H1 (cell line): ENCODE data around the gene PSORS1C1. TPM values are rescaled to one million over a fixed set of nuclear protein-coding genes. Genes with fewer than 3 reads are reported as not detected.

Experiments
- CTCF ChIA-PET: fragments of 300-600 bp; sonication (Branson Sonifier 250); formaldehyde crosslinking; loops from one replicate; lab custom pipeline; 2021; ENCODE audit not compliant: partially characterized antibody; lab: Charles Lee
- POLR2A ChIA-PET: fragments of 300-600 bp; sonication (Branson Sonifier 250); formaldehyde crosslinking; loops from one replicate; lab custom pipeline; 2021; ENCODE audit warnings: inconsistent platforms; ENCODE audit not compliant: partially characterized antibody; lab: Charles Lee
- DNase-seq, 2 experiments: peaks; one replicate each; pipeline versions ENCODE4 v3.0.0 to v3.0.0-alpha.2; 2010 to 2022; ENCODE audit warnings: low spot score in 2 of 2, low read depth in 1 of 2, mixed read lengths in 1 of 2
- FAIRE-seq: peaks from 2 replicates; lab custom pipeline; 2011; peaks lifted over from hg19 to GRCh38; lab: Jason Lieb, UNC
- H2AFZ ChIP-seq: 2 replicates; pipeline ENCODE4 v1.8.1; 2012; ENCODE audit warnings: low read length, inconsistent platforms
- H2AK5ac ChIP-seq: 2 replicates; pipeline ENCODE4 v1.6.1; 2013; ENCODE audit warnings: low read depth, low read length
- H2BK120ac ChIP-seq: replicated peaks from 2 replicates; pipeline ENCODE3; 2013; ENCODE audit warnings: low read depth, low read length, inconsistent platforms
- H2BK12ac ChIP-seq: 2 replicates; pipeline ENCODE4 v1.6.1; 2013; ENCODE audit warnings: low read depth, low read length
- H2BK15ac ChIP-seq: 2 replicates; pipeline ENCODE4 v1.6.1; 2013; ENCODE audit warnings: low read length
- H2BK20ac ChIP-seq: 2 replicates; pipeline ENCODE4 v1.6.1; 2013; ENCODE audit warnings: low read length
- H2BK5ac ChIP-seq: 2 replicates; pipeline ENCODE4 v1.6.1; 2013; ENCODE audit warnings: low read depth, low read length
- H3K14ac ChIP-seq: 2 replicates; pipeline ENCODE4 v1.6.1; 2013; ENCODE audit warnings: inconsistent platforms; ENCODE audit not compliant: insufficient read length
- H3K18ac ChIP-seq: 2 replicates; pipeline ENCODE4 v1.6.1; 2013; ENCODE audit warnings: low read length; ENCODE audit errors: extremely low read depth
- H3K23ac ChIP-seq: 2 replicates; pipeline ENCODE4 v1.6.1; 2013; ENCODE audit warnings: inconsistent platforms; ENCODE audit not compliant: insufficient read length
- H3K23me2 ChIP-seq: 2 replicates; pipeline ENCODE4 v1.6.1; 2013; ENCODE audit warnings: low read depth, low read length
- H3K27ac ChIP-seq: 2 replicates; pipeline ENCODE4 v1.6.1; 2011; ENCODE audit warnings: low read depth, low read length, inconsistent platforms
- H3K27me3 ChIP-seq, 4 experiments: replicated peaks in 1 of 4; 1 replicate in 1 of 4; 2 replicates in 3 of 4; pipeline versions ENCODE4 v1.6.1 to v1.8.1; 2011 to 2013; ENCODE audit warnings: low read length in 3 of 4, mild to moderate bottlenecking in 3 of 4, inconsistent platforms in 2 of 4, mixed read lengths in 2 of 4, moderate library complexity in 1 of 4; ENCODE audit not compliant: control insufficient read depth in 3 of 4, insufficient read depth in 3 of 4; ENCODE audit errors: extremely low read depth in 1 of 4
- H3K36me3 ChIP-seq, 4 experiments: 2 replicates each; pipeline versions ENCODE4 v1.6.1 to v1.8.1; 2011 to 2013; ENCODE audit warnings: mild to moderate bottlenecking in 4 of 4, low read length in 3 of 4, moderate library complexity in 2 of 4, control low read depth in 1 of 4, inconsistent platforms in 1 of 4; ENCODE audit not compliant: insufficient read depth in 4 of 4, control insufficient read depth in 2 of 4
- H3K4ac ChIP-seq: replicated peaks from 2 replicates; pipeline ENCODE3; 2013; ENCODE audit warnings: low read length, low read depth, mixed read lengths, inconsistent platforms; ENCODE audit not compliant: insufficient read length
- H3K4me1 ChIP-seq, 4 experiments: replicated peaks in 1 of 4; 1 replicate in 1 of 4; 2 replicates in 3 of 4; pipeline versions ENCODE4 v1.6.1 to v1.8.1; 2011 to 2013; ENCODE audit warnings: low read length in 3 of 4, inconsistent platforms in 2 of 4, mixed read lengths in 1 of 4; ENCODE audit not compliant: insufficient read depth in 4 of 4, control insufficient read depth in 3 of 4
- H3K4me2 ChIP-seq, 2 experiments: 2 replicates each; pipeline versions ENCODE4 v1.6.1 to v1.8.1; 2011 to 2013; ENCODE audit warnings: low read depth in 2 of 2, low read length in 2 of 2, control low read depth in 1 of 2, inconsistent platforms in 1 of 2, mild to moderate bottlenecking in 1 of 2; ENCODE audit not compliant: insufficient read depth in 1 of 2
- H3K4me3 ChIP-seq, 4 experiments: fragments of 200-600, 300-600 bp in 1 of 4; sonication (generic), shearing (Covaris generic), sonication (Bioruptor Twin) in 1 of 4; 2 replicates each; pipeline versions ENCODE4 v1.5.1 to v1.8.1; 2011 to 2016; ENCODE audit warnings: low read length in 4 of 4, low read depth in 3 of 4, control low read depth in 2 of 4, inconsistent platforms in 2 of 4, mild to moderate bottlenecking in 2 of 4, mixed read lengths in 1 of 4, moderate library complexity in 1 of 4; ENCODE audit not compliant: insufficient read depth in 2 of 4; ENCODE audit errors: extremely low read depth in 1 of 4
- H3K56ac ChIP-seq: replicated peaks from 2 replicates; pipeline ENCODE3; 2013; ENCODE audit warnings: low read depth, mild to moderate bottlenecking, mixed read lengths, low read length, inconsistent platforms; ENCODE audit not compliant: insufficient read length
- H3K79me1 ChIP-seq: 2 replicates; pipeline ENCODE4 v1.6.1; 2013; ENCODE audit warnings: low read depth, low read length, control low read depth
- H3K79me2 ChIP-seq, 2 experiments: 2 replicates each; pipeline versions ENCODE4 v1.6.1 to v1.8.1; 2012 to 2013; ENCODE audit warnings: low read length in 2 of 2, mild to moderate bottlenecking in 2 of 2, inconsistent platforms in 1 of 2; ENCODE audit not compliant: insufficient read depth in 2 of 2, control insufficient read depth in 1 of 2
- H3K9ac ChIP-seq, 4 experiments: replicated peaks in 1 of 4; 1 replicate in 1 of 4; 2 replicates in 3 of 4; pipeline versions ENCODE4 v1.6.1 to v1.8.1; 2011 to 2013; ENCODE audit warnings: low read depth in 3 of 4, low read length in 3 of 4, control low read depth in 2 of 4, mild to moderate bottlenecking in 2 of 4, moderate library complexity in 2 of 4, inconsistent platforms in 1 of 4; ENCODE audit errors: extremely low read depth in 1 of 4
- H3K9me3 ChIP-seq, 2 experiments: 2 replicates each; pipeline versions ENCODE4 v1.6.1 to v1.8.1; 2012 to 2013; ENCODE audit warnings: mild to moderate bottlenecking in 2 of 2, moderate library complexity in 2 of 2, control low read depth in 1 of 2, inconsistent platforms in 1 of 2, low read depth in 1 of 2, low read length in 1 of 2, mixed read lengths in 1 of 2; ENCODE audit not compliant: insufficient read depth in 2 of 2
- H4K20me1 ChIP-seq, 2 experiments: replicated peaks in 1 of 2; 2 replicates each; pipeline versions ENCODE3 to v1.8.1; 2011 to 2013; ENCODE audit warnings: inconsistent platforms in 2 of 2, low read length in 2 of 2, mild to moderate bottlenecking in 1 of 2; ENCODE audit not compliant: insufficient read depth in 2 of 2, control insufficient read depth in 1 of 2
- H4K5ac ChIP-seq: 2 replicates; pipeline ENCODE4 v1.6.1; 2013; ENCODE audit warnings: low read length, low read depth, mixed read lengths, inconsistent platforms; ENCODE audit not compliant: insufficient read length
- H4K8ac ChIP-seq: 2 replicates; pipeline ENCODE4 v1.8.0; 2013; ENCODE audit warnings: mild to moderate bottlenecking, moderate library complexity, low read length, inconsistent platforms; ENCODE audit not compliant: insufficient read depth; ENCODE audit errors: extremely low read depth
- H4K91ac ChIP-seq: replicated peaks from 2 replicates; pipeline ENCODE3; 2013; ENCODE audit warnings: low read length, mixed read lengths, inconsistent platforms; ENCODE audit not compliant: insufficient read length
- CHD1 ChIP-seq: IDR thresholded peaks from 2 replicates; pipeline ENCODE4 v1.6.1; 2012; ENCODE audit warnings: low read depth, low read length, improper control_type of control experiment
- POLR2A ChIP-seq, 2 experiments: IDR thresholded peaks; 1 replicate in 1 of 2; 2 replicates in 1 of 2; pipeline ENCODE4 v1.6.1; 2011; ENCODE audit warnings: low read depth in 2 of 2, low read length in 2 of 2, mild to moderate bottlenecking in 2 of 2; ENCODE audit errors: control extremely low read depth in 1 of 2
- WGBS, 2 experiments: shearing (Covaris generic) in 1 of 2; methylation state at CpG; one replicate each; pipeline versions ENCODE4 v1.1.6 to v1.1.7; 2013 to 2015; ENCODE audit warnings: low lambda C conversion rate in 2 of 2, mixed read lengths in 2 of 2, inconsistent platforms in 1 of 2, low coverage in 1 of 2, missing lambda C conversion rate in 1 of 2; ENCODE audit not compliant: insufficient replicate concordance in 2 of 2, insufficient coverage in 1 of 2, insufficient read length in 1 of 2; ENCODE audit errors: extremely low coverage in 1 of 2, missing lambda C conversion rate in 1 of 2; 5-methylcytosine and 5-hydroxymethylcytosine counted together
- polyA plus RNA-seq, 7 experiments: library from polyadenylated mRNA; depleted of rRNA in 3 of 7; stranded (reverse) in 5 of 7; unstranded in 2 of 7; fragments of >200 nt in 5 of 7; fragments of 200-250 nt in 2 of 7; gene quantifications; 1 replicate in 5 of 7; 2 replicates in 1 of 7; 4 replicates in 1 of 7; pipeline versions ENCODE4 v1.2.1 to v1.2.3, GENCODE V29; 2011 to 2013; ENCODE audit warnings: missing spikeins in 2 of 7, mixed read lengths in 2 of 7
- total RNA-seq: library from RNA; stranded (reverse); fragmentation: NEBNext Ultra II Directional; extraction: Animal tissue kit (Norgen Biotek cat#: 25700); gene quantifications from 2 replicates; pipeline ENCODE4 v1.2.1, GENCODE V29; 2021
- TF ChIP-seq, protein P1 (sequence below): IDR thresholded peaks from 2 replicates; pipeline ENCODE4 v1.6.1; 2011; ENCODE audit warnings: low read length, improper control_type of control experiment
- TF ChIP-seq, protein P2 (sequence below): IDR thresholded peaks from 2 replicates; pipeline ENCODE4 v1.6.1; 2012; ENCODE audit warnings: low read length, inconsistent platforms

The PSORS1C1 gene
- total and polyA plus RNA-seq, 2 of the 8 experiments (the other 6 are each of a cell fraction or from before 2014, with no cell fraction given): 0.12 to 0.52 TPM

DNA sequence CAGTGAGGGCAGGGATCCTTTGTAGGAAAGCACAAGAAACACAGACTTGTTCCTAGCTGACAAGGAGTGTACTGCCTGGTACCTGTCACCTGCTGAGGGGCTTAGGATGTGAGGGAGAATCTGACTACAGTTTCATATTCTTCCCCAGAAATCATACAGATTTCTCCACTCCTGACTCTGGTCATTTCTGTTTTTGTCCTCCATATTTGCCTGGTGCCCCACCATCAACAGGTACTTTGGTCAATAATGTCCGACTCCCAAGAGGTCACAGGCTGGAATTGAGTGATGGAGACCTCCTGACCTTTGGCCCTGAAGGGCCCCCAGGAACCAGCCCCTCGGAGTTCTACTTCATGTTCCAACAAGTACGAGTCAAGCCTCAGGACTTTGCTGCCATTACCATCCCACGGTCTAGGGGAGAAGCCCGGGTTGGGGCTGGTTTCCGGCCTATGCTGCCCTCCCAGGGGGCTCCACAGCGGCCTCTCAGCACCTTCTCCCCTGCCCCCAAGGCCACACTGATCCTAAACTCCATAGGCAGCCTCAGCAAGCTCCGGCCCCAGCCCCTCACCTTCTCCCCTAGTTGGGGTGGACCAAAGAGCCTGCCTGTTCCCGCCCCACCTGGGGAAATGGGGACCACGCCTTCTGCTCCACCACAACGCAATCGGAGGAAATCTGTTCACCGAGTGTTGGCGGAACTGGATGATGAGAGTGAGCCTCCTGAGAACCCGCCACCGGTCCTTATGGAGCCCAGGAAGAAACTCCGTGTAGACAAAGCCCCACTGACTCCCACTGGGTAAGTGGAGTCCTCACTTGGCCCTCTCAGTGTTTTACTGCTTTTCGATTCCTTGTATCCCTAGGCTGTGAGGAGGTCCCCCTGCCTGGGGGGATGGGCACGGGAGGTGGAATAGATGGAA is 46.9 kb downstream of the PSORS1C1 start:
- no peak overlapping the region for H3K4ac ChIP-seq
- no peak overlapping the region for H3K56ac ChIP-seq
- H3K14ac ChIP-seq: no peak overlapping the region
- H3K27ac ChIP-seq: no peak overlapping the region
- no peaks in the 10 kb centered on the region for H3K9me3 ChIP-seq
- H2BK5ac ChIP-seq: peak overlapping the region; percentile 44; the same call in 1 of the 2 replicates
- H3K79me1 ChIP-seq: peaks cover 6% of the 10 kb centered on the region
- no peak overlapping the region for H2AFZ ChIP-seq
- H4K8ac ChIP-seq: no peak overlapping the region
- H3K79me2 ChIP-seq: peaks cover 0 to 11% of the 10 kb centered on the region in 2 experiments; a peak in 2 of 4 replicates
- H3K18ac ChIP-seq: no peak overlapping the region
- H3K4me2 ChIP-seq: no peak overlapping the region
- FAIRE-seq (no peak), DNase-seq (no peak)
- H2AK5ac ChIP-seq: no peak overlapping the region
- peaks cover 14 to 39% (median 23%) of the 10 kb centered on the region in 4 experiments for H3K36me3 ChIP-seq
- peaks cover 2 to 10% of the 10 kb centered on the region in 2 experiments for H4K20me1 ChIP-seq
- CTCF ChIA-PET: interaction anchor here (0.6 to 6.3 kb wide), 14 partner anchors 8 to 317 kb away, joined by 3 to 45 read pairs (median 4); partner anchors contain the start of genes POU5F1 and PSORS1C2
- POLR2A ChIA-PET: interaction anchor here (0.6 to 68.5 kb wide), 7 partner anchors 7 to 1061 kb away, joined by 3 to 2251 read pairs (median 4); partner anchors contain the start of genes CCHCR1, CDSN, IER3 and POU5F1
- H3K23ac ChIP-seq: no peak overlapping the region
- H3K4me1 ChIP-seq: peaks cover 0 to 26% (median 17%) of the 10 kb centered on the region in 4 experiments; a peak in 6 of 7 replicates
- 95% methylated on average over 17 of the region's 19 CpGs; no CpG with 5 or more reads in 1 of the 2 experiments for WGBS, 2 experiments
- TF ChIP-seq, protein P1, sequence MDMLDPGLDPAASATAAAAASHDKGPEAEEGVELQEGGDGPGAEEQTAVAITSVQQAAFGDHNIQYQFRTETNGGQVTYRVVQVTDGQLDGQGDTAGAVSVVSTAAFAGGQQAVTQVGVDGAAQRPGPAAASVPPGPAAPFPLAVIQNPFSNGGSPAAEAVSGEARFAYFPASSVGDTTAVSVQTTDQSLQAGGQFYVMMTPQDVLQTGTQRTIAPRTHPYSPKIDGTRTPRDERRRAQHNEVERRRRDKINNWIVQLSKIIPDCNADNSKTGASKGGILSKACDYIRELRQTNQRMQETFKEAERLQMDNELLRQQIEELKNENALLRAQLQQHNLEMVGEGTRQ: peak; percentile 9; the same call in 1 of the 2 replicates
- TF ChIP-seq, protein P2, sequence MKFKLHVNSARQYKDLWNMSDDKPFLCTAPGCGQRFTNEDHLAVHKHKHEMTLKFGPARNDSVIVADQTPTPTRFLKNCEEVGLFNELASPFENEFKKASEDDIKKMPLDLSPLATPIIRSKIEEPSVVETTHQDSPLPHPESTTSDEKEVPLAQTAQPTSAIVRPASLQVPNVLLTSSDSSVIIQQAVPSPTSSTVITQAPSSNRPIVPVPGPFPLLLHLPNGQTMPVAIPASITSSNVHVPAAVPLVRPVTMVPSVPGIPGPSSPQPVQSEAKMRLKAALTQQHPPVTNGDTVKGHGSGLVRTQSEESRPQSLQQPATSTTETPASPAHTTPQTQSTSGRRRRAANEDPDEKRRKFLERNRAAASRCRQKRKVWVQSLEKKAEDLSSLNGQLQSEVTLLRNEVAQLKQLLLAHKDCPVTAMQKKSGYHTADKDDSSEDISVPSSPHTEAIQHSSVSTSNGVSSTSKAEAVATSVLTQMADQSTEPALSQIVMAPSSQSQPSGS: peak; percentile 43; the same call in 1 of the 2 replicates
- TF ChIP-seq CHD1: no peak
- TF ChIP-seq POLR2A (IDR thresholded peaks at IDR 0.05; ENCODE audit: control extremely low read depth in 1 of 2, low read depth in 2 of 2, low read length in 2 of 2): peak in 1 of 2 experiments; percentile 36; a peak in 1 of 3 replicates
- no peak overlapping the region for H3K4me3 ChIP-seq
- H2BK12ac ChIP-seq: no peak overlapping the region
- no peak overlapping the region for H4K91ac ChIP-seq
- no peak overlapping the region for H2BK20ac ChIP-seq
- H3K9ac ChIP-seq: no peak overlapping the region
- H4K5ac ChIP-seq: no peak overlapping the region
- H3K23me2 ChIP-seq: peaks cover 14% of the 10 kb centered on the region
- no peak overlapping the region for H2BK15ac ChIP-seq
- H3K27me3 ChIP-seq: no peaks in the 10 kb centered on the region
- H2BK120ac ChIP-seq: no peak overlapping the region
